Sigmoid colon (tissue), 7 donors: ENCODE measurements around the gene EHBP1. TPM values are rescaled to one million over a fixed set of nuclear protein-coding genes. Genes with fewer than 3 reads are reported as not detected.

Experiments used
- DNase-seq: peaks from one replicate; pipeline ENCODE4 v3.0.0-alpha.2; 2019
- H3K27ac ChIP-seq, 4 donors: fragments of 200-600 bp; sonication (generic); one replicate each; pipeline ENCODE4 v1.5.1; 2016 to 2019; ENCODE audit warnings: mild to moderate bottlenecking in 1 of 4
- H3K27me3 ChIP-seq, 3 donors: fragments of 200-600 bp; sonication (generic); one replicate each; pipeline ENCODE4 v1.5.1; 2019; ENCODE audit warnings: mild to moderate bottlenecking in 1 of 3
- H3K36me3 ChIP-seq, 4 donors: fragments of 200-600 bp; sonication (generic); one replicate each; pipeline ENCODE4 v1.5.1; 2016 to 2019
- H3K4me1 ChIP-seq, 4 donors: fragments of 200-600 bp; sonication (generic); one replicate each; pipeline ENCODE4 v1.5.1; 2017 to 2019
- H3K4me3 ChIP-seq, 4 donors: fragments of 200-600 bp; sonication (generic); one replicate each; pipeline ENCODE4 v1.5.1; 2017 to 2019; ENCODE audit warnings: mild to moderate bottlenecking in 2 of 4, moderate library complexity in 1 of 4
- H3K9me3 ChIP-seq, 4 donors: fragments of 200-600 bp in 3 of 4; sonication (generic) in 3 of 4; one replicate each; pipeline versions ENCODE4 v1.5.1 to v1.6.1; 2013 to 2019
- CTCF ChIP-seq, 4 experiments: fragments of 450-650 bp in 3 of 4; fragments of 200-600 bp in 1 of 4; IDR thresholded peaks; one replicate each; pipeline ENCODE4 v1.5.1; 2016 to 2019; ENCODE audit warnings: antibody characterized with exemption in 4 of 4, mild to moderate bottlenecking in 3 of 4, moderate library complexity in 2 of 4
- EP300 ChIP-seq, 4 donors: sonication (generic); formaldehyde crosslinking; IDR thresholded peaks; one replicate each; pipeline ENCODE4 v1.6.1; 2017; ENCODE audit warnings: antibody characterized with exemption in 4 of 4
- POLR2A ChIP-seq, 2 donors: fragments of 450-650 bp; IDR thresholded peaks; one replicate each; pipeline ENCODE4 v1.6.1; 2016; ENCODE audit warnings: antibody characterized with exemption in 2 of 2, mild to moderate bottlenecking in 2 of 2, moderate library complexity in 2 of 2
- POLR2AphosphoS5 ChIP-seq, 4 donors: sonication (generic); formaldehyde crosslinking; IDR thresholded peaks; one replicate each; pipeline ENCODE4 v1.6.1; 2017; ENCODE audit warnings: antibody characterized with exemption in 4 of 4
- WGBS, 2 donors: extraction: QIAGEN DNeasy Blood & Tissue Kit; methylation state at CpG; one replicate each; pipeline ENCODE4 v1.1.7; 2013; 5-methylcytosine and 5-hydroxymethylcytosine counted together
- intact Hi-C: fragments of 100-400 bp; cut with DNase I; formaldehyde crosslinking; loops from one replicate; pipeline ENCODE4 v1.15.1; 2023
- polyA plus RNA-seq, 3 donors: library from polyadenylated mRNA; stranded (reverse); fragments of 200-250 nt; gene quantifications; one replicate each; pipeline ENCODE4 v1.2.3, GENCODE V29; 2013
- total RNA-seq, 4 donors: library from RNA; depleted of rRNA; stranded (reverse); fragments of >200 nt; gene quantifications; one replicate each; pipeline ENCODE4 v1.1.0, GENCODE V29; 2016
- donor health status: healthy with polysubstance abuse.
- donor health status: Bipolar disorder and iron deficiency.
- donor health status: healthy.

EHBP1 gene
- total and polyA plus RNA-seq, 7 donors: 12.7 to 161 (median 121) TPM

- Histone ChIP-seq H3K27ac (no peak overlapping the region), H3K27me3 (peaks cover 58 to 97% (median 78%) of the 10 kb centered on the region in 3 donors), H3K4me3 (no peak overlapping the region), H3K36me3 (peaks cover 0 to 31% (median 9%) of the 10 kb centered on the region in 4 donors), H3K9me3 (peaks cover 0 to 8% (median 0%) of the 10 kb centered on the region in 4 donors), H3K4me1 (peaks cover 2 to 39% (median 34%) of the 10 kb centered on the region in 4 donors)
- 6 to 8% methylated on average over 61 of the region's 61 CpGs for WGBS, 2 donors
- TF ChIP-seq CTCF (IDR thresholded peaks at IDR 0.05) (no peak), POLR2AphosphoS5 (IDR thresholded peaks at IDR 0.05) (peak in 3 of 4 donors; percentile 31 to 73 (median 47))
- intact Hi-C loops: no loop called here
- DNase-seq: no peak
Observed at GRCh38 chr2:63048367-63049171, 343.1 kb downstream of the EHBP1 start.

- Histone ChIP-seq H3K4me3 (peak overlapping the region in 3 of 4 donors; percentile 36 to 52 (median 51)), H3K36me3 (peaks cover 0 to 31% (median 9%) of the 10 kb centered on the region in 4 donors), H3K4me1 (peaks cover 2 to 47% (median 42%) of the 10 kb centered on the region in 4 donors), H3K27ac (no peak overlapping the region), H3K27me3 (peaks cover 66 to 100% (median 84%) of the 10 kb centered on the region in 3 donors), H3K9me3 (peaks cover 0 to 8% (median 0%) of the 10 kb centered on the region in 4 donors)
- no peak for DNase-seq
- intact Hi-C loops: no loop called here
- 5 to 9% methylated on average over 39 of the region's 39 CpGs for WGBS, 2 donors
- TF ChIP-seq POLR2A (IDR thresholded peaks at IDR 0.05): no peak
- peak in 2 of 4 donors; percentile 14 to 20 for TF ChIP-seq POLR2AphosphoS5 (IDR thresholded peaks at IDR 0.05)
Observed at GRCh38 chr2:63049211-63049969, 343.9 kb downstream of the EHBP1 start.

- WGBS, 2 donors: 1% methylated on average over 31 of the region's 31 CpGs
- peaks cover 0 to 8% (median 0%) of the 10 kb centered on the region in 4 donors for H3K9me3 ChIP-seq
- no peak for TF ChIP-seq EP300 (IDR thresholded peaks at IDR 0.05)
- no peak for TF ChIP-seq POLR2AphosphoS5 (IDR thresholded peaks at IDR 0.05)
- no peak for TF ChIP-seq CTCF (IDR thresholded peaks at IDR 0.05)
- TF ChIP-seq POLR2A (IDR thresholded peaks at IDR 0.05): no peak
- H3K4me1 ChIP-seq: peaks cover 2 to 50% (median 45%) of the 10 kb centered on the region in 4 donors
- H3K27ac ChIP-seq: no peak overlapping the region
- H3K4me3 ChIP-seq: peak overlapping the region in 3 of 4 donors; percentile 36 to 52 (median 51)
- H3K36me3 ChIP-seq: peaks cover 0 to 26% (median 6%) of the 10 kb centered on the region in 4 donors
- H3K27me3 ChIP-seq: peaks cover 72 to 100% (median 86%) of the 10 kb centered on the region in 3 donors
- no peak for DNase-seq
- intact Hi-C loops: no loop called here
Observed at GRCh38 chr2:63049970-63050333, 344.4 kb downstream of the EHBP1 start.

- Histone ChIP-seq H3K36me3 (peaks cover 0 to 21% (median 4%) of the 10 kb centered on the region in 4 donors), H3K9me3 (peaks cover 0 to 8% (median 0%) of the 10 kb centered on the region in 4 donors), H3K27ac (no peak within 1 kb of the TSS), H3K27me3 (peaks cover 77 to 100% (median 91%) of the 10 kb centered on the region in 3 donors), H3K4me1 (peaks cover 2 to 56% (median 50%) of the 10 kb centered on the region in 4 donors), H3K4me3 (peak within 1 kb of the TSS; percentile 14 to 52 (median 44))
- peak; percentile 56 for DNase-seq
- intact Hi-C loops: no loop called here
- WGBS, 2 donors: 1% methylated on average over 71 to 73 of the region's 73 CpGs
- TF ChIP-seq POLR2AphosphoS5 (IDR thresholded peaks at IDR 0.05) (no peak), EP300 (IDR thresholded peaks at IDR 0.05) (no peak), POLR2A (IDR thresholded peaks at IDR 0.05) (no peak), CTCF (IDR thresholded peaks at IDR 0.05) (no peak)
Observed at GRCh38 chr2:63050334-63051041, 345.0 kb downstream of the EHBP1 start, which contains the start of gene OTX1. Gene OTX1, plus strand, starts transcription at chr2:63050830. Its CDS starts 2,161 bp downstream, at chr2:63052991.
